GM13977 (cell line): Measurements from ENCODE around the gene MAPT.
"Not testable (repeated sequence)": the region's sequence is repeated elsewhere in the genome, so short reads cannot be mapped to it uniquely, and the experiment has no call there.

Experiments used
- DNase-seq: peaks from one replicate; pipeline ENCODE4 v3.0.0; 2012; ENCODE audit warnings: low spot score
- CTCF ChIP-seq: IDR thresholded peaks from 2 replicates; pipeline ENCODE4 v1.5.1; 2012; ENCODE audit warnings: mild to moderate bottlenecking, control low read depth; ENCODE audit not compliant: insufficient read depth; ENCODE audit errors: extremely low read depth, missing control alignments
- in situ Hi-C: fragments of 300-500 bp; cut with MboI; formaldehyde crosslinking; loops from one replicate; pipeline ENCODE4 v1.12.0; 2022; ENCODE audit warnings: low sequenced_read_pairs, low pct_unique_long_range_greater_than_20kb, mixed read lengths, inconsistent platforms; ENCODE audit not compliant: unreplicated experiment

MAPT gene

GRCh38 chr17:45910667-45911066, 16.3 kb downstream of the MAPT start:
- in situ Hi-C loops = no loop called here
- no peak for DNase-seq
- TF ChIP-seq CTCF = no peak

- TF ChIP-seq CTCF = no peak
- DNase-seq = no peak
- in situ Hi-C loops = no loop called here
Measured at GRCh38 chr17:45912319-45912718, 18.0 kb downstream of the MAPT start.

- in situ Hi-C loops, DNase-seq: not testable (repeated sequence)
Measured at GRCh38 chr17:45913030-45913429, 18.7 kb downstream of the MAPT start.

- TF ChIP-seq CTCF = no peak
- DNase-seq = no peak
- in situ Hi-C loops = no loop called here
Measured at GRCh38 chr17:45914047-45914717, 19.8 kb downstream of the MAPT start.

- in situ Hi-C loops = no loop called here
- no peak for DNase-seq
- TF ChIP-seq CTCF = no peak
Measured at GRCh38 chr17:45915263-45915662, 20.9 kb downstream of the MAPT start.

GRCh38 chr17:45917081-45917480, 22.7 kb downstream of the MAPT start:
- no peak for DNase-seq
- no peak for TF ChIP-seq CTCF
- in situ Hi-C loops = no loop called here

- in situ Hi-C loops = no loop called here
- DNase-seq = no peak
Measured at GRCh38 chr17:45918241-45918745, 23.9 kb downstream of the MAPT start.

More at GRCh38 chr17:45918241-45918745, 23.9 kb downstream of the MAPT start:
- no peak for TF ChIP-seq CTCF
